ENCODE data around the gene APBA2.

The APBA2 gene

DNA sequence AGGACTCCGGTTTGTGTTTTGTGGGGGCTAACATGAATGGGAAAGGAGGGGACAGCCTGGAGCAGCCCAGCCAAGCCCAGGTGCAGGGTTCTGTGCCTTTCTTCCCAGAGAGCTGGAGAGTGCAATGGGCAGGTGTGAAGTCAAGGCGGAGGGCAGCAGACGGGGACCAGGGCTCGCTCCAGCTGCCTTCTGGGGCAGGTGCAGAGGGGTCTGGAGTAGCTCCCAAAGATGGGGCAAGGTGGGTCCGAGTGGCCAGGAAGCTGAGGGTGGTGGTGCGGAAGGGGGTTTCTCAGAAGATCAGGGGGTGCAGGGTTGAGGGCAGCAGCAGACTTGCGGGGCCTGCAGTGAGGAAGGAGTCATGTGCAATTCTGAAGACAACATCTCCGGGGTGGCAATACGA is 225.0 kb downstream of the APBA2 start:
- no peak for DNase-seq

DNA sequence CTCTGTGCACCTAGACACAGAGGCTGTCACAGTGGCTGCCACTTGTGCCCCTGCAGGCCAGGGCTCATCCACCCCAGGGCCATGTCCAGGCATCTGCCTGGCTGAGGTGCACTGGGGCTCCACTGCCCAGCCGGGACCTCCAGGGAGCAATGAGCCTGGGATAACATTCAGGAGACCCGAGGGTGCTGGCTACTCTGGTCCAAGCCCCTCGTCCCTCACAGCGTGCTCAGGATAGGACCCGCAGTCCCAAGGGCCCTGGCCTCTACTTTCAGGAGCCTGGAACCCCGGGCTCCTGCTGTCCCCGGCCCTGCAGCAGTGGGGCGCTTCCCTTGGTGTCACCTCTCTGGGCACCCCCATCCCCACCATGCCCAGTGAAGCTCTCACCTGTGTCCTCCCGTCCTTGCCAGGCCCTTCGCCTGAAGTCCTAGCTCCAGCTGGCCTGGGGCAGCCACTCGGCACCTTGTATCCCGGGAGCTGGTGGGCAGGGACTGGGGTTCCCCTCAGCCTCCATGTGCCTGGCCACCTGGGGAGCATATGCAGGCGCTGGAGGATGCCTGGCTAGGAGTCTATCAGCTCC is 226.0 kb downstream of the APBA2 start:
- DNase-seq, result no peak

DNA sequence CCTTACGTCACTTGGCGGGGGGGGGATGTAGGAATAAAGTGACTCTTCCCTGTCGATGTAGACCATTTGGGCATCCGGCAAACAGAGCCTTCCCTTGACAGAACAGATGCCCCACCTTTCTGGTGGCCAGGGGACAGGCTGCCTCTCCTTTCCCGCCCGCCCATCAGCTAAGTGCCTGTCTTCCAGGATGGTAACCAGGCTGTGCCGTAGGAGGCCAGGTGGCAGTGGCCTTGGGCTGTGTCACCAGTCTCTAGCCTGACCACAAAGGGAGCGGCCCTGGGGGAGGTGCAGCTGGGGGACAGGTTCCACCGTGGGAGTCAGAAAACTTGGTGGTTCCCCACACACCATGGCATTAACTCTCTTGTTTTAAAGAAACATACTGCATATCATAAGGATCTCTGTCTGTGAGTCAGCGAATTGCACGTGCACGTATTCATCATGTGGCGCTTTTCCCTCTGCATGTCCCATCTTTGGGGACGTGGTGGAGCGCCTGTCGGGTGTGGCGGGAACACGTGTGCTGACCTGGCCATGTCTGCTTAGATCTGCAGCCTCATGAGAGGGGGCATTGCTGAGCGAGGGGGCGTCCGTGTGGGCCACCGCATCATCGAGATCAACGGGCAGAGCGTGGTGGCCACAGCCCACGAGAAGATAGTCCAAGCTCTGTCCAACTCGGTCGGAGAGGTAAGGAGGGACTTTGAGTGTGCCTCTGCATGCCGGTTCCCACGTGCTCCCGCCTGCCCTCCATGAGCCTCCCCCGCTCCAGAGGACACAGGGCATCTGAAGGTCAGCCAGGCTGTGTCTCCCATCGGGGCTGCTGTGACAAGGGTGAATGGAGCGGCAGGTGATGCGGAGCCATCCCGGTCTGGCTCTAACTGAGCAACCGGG is 227.8 kb downstream of the APBA2 start:
- no peak for DNase-seq

DNA sequence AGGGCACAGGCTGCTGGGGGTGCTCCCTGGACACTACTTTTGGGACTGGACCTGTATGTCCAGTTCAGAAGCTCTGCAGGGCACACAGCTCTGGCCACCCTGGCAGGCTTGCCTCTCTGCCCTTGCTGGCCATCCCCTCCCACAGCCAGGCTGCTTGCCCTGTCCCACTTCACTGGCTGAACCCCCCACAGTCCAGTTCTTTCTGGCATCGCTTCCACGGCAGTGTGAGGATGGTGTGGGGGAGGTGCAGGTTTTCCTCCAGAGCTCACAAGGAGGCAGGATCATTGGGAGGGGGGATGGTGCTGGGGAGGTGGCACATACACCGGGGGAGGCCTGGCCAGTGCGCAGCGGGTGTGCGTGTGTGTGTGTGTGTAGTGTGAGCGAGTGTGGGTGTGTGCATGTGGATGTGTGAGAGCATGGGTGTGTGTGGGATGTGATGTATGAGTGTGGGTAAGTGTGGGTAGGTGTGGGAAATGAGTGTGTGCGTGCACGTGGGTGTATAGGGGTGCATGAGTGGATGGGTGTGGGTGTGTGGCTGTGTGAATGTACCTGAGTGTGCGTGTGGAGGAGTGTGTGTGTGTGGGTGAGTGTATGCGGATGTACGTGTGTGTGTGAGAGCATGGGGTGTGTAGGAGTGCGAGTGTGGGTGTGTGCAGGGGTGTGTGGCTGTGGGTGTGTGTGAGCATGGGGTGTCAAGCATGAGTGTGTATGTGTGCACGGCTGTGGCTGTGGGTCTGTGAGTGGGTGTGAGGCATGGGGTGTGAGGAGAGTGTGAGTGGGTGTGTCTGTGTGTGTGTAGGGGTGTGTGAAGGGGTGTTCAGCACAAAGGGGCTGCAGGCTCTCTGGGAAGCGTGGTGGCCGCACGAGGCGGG is 228.7 kb downstream of the APBA2 start:
- no peak for DNase-seq

DNA sequence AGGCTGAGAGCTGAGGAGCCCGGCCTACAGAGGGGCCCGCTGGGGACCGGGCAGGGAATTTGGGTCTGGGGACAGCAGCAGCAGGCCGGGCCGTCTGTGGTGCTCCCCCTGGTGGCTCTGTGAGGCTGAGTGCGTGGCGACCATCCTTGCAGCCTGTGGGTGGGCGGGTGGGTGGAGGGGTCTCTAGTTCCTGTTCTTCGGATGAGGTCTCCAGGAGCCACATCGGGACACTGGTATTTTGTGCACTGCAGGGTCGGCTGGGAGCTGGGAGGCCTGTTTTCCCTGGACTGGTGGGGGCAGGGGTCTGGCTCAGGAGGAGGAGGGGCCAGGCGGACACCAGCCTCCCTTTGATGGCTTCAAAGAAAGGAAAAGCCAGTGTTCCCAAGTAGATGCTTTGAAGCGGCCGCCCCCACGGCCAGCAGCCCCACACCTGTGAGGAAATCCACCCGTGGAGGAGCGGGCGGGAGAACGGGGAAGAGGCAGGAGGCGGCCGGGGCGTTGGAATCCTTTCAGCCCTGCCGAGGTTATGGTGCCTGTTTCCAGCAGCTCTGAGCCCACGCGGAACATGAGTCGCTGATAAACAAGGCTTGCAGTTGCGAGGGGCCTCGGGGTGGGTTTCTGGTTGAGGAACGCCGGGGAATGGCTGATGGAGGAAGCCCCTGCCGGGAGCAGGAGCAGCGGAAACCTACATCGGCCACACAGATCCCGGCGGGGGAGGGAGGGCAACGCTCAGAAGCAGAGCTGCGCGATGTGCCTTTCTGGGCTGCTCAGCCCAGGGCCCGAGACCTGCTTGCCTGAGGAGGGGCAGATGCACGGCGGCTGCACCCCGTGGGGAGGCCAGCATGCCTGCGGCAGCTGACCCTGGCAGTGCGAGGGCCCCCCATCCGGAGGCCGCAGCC is 229.6 kb downstream of the APBA2 start:
- no peak for DNase-seq

DNA sequence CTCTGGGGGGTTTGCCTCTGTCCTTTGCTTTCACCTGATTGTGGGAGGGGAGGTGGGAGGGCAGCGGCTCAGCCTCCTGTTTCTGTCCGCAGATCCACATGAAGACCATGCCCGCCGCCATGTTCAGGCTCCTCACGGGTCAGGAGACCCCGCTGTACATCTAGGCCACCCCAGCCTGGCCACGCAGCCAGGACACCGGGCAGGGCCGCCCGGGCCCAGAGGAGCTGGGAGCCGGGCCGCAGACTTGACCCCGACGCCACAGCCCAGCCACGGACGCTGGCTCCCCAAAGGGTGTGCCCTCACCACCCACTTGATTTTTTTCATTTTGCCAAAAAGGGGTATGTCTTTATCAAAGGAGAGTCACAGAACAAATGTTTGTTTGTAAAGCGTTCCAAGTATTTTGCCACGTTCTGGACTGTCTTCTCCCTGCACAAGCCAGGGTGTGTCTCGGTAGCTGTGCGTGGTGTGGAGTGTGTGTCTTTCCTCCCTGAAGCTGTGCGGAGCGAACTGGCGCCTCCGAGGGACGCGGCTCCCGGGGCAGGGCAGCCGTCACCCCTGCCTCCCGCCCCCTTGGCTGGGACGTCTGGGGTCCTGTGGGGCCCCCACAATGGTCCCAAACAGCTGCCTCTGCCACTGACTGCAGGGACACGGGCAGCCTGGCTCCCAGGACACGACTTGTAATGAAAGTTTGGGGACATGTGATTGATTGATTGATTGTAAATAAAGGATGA is 231.4 kb downstream of the APBA2 start:
- DNase-seq, result no peak

DNA sequence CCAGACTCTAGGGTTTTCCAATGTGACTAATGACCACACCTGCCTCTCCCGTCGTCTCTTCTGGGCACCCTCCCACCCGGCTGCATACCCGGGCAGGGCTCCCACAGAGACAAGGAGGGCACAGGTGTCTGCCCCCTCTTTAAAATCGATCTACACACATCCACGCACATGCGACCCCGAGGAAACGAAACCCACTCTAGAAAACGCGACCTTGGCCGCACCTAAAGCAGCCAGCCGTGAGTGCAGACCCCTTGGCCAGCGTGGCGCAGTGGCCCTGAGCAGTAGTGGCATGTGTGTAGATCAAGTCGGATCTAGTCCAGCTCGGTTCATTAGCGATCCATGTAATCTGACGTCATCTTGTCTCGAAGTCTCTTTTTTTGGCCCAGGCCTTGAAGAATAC is 232.0 kb downstream of the APBA2 start:
- DNase-seq, result no peak

DNA sequence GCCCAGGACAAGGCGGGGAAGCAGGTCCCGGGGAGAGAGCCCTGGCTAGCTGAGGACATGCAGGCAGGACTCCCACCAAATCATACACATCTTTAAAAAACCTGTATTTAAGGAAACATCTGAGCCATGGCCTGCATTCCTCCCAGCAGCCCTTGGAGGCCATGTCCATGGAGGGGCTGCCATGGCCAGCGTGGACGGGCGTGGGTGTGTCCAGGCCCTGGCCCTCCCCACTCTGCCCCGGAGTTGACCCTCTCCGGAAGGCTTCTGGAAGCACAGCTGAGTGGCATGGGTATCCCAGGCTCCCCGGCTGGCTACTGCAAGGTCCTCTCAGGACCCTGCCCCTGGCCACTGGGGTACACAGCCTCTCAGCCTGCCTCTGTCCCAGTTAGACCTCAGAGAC is 234.1 kb downstream of the APBA2 start:
- no peak for DNase-seq

DNA sequence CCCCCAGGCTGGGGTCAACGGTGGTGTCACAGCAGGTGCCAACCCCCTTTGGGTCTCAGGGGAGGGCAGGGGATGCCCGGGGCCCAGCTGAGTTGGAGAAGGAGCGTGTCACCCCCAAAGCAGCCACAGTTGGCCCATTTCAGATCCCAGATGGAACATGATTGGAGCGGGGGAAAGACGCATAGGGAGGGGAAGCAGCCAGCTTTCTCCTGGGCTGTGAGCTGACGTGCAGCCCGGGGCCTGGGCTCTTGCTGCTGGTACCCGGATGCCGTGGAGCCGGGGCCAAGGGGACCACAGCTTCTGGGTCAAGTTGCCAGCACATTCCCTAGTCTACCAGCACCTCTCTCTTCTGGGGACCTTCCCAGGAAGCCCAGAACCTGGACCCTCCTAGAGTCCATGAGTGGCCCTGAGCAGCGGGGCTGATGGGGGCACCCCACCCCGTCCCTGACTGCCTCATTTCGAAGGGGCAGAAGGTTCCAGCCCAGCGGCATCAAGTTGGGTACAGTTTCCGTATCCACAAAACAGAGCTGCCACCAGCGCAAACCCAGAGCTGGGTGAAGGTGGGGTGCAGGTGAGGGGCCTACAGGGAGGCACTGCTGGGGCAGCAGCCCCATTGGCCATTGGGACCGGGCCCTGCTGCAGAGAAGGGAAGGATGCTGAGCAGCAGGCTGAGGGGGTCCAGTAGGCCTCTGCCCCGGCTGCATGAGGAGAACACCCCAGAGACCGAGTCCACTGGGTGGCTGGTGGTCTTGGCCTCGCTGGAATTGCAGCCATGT is 235.0 kb downstream of the APBA2 start:
- no peak for DNase-seq

DNA sequence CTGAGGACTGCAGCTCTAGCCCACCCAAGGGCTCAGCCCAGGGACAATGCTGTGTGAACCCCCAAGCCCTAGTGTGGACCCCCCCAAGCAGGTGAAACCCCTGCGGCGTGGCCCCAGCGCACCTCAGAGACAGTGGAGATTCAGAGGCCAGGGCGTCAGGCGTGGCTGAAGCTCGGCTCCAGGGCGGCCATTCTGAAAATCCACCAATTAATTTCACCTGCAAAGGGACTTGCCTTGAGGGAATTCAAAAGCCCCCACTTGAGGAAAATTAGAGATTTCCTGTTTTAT is 235.5 kb downstream of the APBA2 start:
- DNase-seq, result no peak

DNA sequence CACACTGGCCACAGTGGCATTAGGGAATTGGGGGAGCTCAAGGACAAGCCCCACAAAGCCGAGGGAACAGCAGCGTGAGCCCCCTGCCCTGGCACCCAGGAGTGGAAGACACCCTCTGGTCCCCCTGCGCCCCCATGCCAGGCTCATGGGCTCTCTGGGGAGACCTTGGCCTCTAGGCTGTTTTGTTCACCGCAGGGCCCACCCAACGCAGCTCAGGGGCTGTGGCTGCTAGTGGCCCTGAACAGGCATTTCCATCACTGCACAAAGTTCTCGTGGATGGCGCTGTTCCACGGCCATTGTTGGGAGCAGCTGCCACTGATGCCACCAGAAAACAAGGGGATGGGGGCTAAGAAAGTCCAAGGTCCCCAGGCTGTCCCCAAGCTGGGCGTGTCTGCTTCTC is 236.1 kb downstream of the APBA2 start:
- DNase-seq, result no peak

DNA sequence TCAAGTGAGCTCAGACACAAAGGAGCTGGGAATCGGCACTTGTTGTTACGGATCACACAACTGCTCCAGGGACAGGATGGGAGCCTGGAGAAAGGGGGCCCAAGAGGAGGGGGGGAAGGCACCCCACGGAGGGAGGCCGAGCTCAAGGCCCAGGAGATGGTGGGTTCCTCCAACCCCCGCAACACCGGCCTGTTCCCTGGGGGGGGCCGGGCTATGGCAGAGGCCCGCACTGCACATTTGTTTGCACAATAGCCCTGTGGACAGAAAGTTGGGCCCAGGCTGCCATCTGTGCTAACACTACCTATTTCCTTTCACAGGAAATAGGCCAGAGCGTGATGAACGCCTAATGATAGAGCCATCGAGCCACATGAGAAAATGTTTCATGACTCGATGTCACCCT is 236.7 kb downstream of the APBA2 start:
- DNase-seq, result no peak

DNA sequence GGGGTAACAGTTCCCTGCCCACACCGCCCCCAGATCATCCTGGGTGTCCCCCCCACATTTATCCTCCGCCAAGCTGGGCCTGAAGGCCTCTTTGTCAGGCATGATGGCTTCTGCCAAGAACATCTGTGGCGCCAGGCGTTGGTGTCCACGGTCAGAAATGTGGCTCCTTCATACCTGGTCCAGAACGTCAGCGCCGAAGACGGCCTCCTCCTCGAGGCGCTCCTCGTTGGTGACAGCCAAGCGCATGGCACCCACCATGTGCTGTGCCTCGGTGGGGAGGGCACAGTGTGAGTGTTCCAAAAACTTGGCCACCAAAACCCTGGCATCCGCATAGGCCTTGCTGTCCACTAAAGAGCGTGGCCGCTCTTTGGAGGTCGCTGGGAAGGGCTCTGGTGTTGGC is 237.4 kb downstream of the APBA2 start:
- no peak for DNase-seq

DNA sequence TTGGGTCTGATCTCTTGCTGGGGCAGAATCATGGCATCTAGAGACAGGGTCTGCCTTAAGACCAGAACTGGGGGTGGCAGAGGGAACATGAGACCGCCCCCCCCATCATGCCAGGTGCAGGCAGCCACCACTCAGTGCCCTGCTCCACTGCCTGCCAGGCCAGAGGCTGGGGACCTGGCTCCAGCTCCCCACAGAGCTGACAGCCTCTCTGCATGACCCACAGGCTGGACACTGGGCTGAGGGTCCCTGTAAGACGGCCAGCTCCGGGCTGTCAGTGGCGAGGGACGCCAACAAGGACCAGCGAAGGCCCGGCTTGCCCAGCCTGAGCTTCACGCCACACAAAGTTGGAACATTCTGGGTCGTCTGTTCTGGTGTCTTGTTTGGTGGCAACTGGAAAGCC is 238.2 kb downstream of the APBA2 start:
- DNase-seq, result no peak

DNA sequence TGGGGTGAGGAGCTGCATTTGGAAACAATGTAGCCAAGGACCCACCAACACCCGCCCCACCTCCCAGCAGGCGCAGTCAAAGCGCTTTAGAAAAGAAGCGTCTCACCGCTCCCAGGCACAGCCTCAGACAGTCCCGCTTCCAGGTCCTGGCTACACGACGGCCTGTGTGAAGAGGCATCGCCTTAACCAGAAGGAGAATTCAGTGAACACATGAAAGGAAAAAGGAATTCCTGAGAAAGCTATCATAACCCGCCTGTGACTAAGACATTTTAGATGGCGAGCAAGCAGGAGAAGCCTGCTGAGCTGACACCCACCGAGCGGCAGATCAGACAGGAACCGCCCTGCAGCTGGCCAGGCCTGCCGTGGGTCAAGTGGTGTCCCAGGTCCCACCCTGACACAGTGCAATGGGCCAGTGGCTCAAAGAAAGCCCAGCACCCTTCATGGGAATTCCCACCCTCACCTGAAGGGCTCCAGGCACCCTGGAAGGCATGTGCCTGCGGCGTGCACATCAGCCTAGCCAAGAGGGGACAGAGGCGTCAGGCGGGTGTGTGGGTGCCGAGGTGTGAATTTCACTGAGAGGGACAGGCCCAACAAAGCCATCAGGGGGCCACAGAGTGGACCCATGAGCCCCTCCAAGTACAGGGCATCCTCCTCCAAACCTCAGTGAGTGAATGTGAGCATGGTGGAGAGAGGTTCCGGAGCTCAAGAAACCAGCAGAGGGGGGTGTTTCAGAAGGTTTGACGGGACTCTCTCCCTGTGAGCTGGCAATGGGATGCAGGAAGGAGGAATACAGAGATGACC is 239.0 kb downstream of the APBA2 start:
- DNase-seq, result no peak

DNA sequence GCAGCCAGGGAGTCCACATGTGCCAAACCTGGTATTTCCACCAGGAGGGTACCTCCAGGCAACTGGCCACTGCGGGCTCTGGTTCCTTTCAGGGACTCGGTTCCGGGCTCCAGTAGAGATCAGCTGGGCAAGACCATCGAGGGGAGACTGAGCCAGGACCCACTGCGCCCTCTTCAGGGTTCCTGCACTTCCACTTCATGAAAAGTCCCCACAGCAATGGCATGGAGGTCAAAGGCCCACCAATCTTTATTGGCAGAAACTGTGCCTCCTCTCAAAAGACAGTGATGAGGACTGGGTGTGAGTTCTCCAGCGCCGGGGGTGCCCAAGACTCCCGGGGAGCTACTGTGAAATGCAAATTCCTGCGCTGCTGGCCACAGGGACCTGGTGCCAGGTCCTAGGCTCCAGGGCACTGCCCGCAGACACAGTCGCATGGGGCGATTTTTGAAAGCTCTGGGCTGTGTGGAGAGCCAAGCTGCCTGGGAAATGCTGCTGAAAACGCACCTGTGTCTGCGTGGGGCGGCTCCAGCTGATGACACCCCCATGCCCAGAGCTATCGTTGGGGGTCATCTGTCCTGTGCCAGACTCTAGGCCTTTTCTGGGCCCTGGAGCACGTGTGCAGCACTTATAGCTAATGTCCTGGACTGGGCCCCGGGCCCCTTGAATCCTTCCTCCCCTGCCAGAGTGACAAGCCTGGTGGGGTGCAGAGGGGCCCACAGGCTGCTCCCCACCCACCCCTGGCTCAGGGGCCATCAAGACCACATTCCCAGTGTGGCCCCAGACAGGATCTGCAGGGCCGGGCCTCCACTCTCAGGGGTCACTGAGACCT is 239.8 kb downstream of the APBA2 start:
- no peak for DNase-seq

DNA sequence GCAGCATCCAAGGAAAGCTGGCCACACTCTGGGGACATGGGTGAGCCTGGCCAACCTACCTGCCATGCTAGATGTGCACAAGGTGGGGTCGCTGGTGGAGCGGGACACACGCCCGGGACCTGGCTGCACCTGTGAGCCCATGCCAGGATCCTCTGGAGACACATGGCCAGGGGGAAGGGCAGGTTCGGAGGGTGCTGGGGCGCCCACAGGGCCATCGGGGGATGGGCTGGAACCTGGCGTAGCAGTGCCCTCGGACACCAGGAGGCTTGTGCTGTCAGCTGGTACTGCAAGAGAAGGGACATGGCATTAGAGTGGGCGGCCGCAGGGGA is 240.4 kb downstream of the APBA2 start:
- no peak for DNase-seq

DNA sequence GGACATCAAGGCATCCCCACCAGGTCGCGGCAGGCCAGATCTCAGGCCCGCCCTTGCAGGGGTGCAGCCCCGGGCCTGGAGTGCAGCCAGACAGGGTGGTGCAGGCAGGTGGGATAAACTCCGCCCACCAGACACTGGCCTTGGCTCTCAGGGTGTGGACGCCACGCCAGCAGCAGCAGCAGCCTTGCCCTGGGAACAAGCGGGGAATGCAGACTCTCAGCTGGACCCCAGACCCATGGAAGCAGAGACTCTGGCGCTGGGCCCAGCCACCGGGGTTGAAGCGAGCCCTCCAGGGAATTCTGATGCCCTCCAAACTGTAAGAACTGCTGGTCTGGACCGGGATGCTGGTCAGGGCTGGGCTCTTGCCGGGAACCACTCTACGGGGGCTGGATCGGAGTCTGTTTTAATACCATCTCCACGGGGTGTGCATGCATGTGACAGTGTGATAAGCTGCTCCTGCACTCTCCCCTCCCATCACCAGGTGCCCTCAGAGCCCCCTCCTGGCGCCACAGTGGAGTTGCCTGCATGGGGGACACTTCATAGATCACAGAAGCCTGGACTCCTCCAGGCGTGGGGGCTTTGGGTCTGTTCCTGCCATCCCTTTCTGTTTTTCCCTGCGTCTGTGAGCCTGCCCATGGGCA is 241.2 kb downstream of the APBA2 start:
- DNase-seq, result no peak

Data from cerebellar nuclear complex (tissue), 1 donor.